NB4 (cell line): ENCODE data around the gene DPYSL4.

Source experiments
- DNase-seq: peaks from one replicate; pipeline ENCODE4 v3.0.0; 2010; ENCODE audit warnings: low read depth
- H3K4me3 ChIP-seq: one replicate; pipeline ENCODE4 v1.5.1; 2011; ENCODE audit warnings: mild to moderate bottlenecking, low read depth, low read length, moderate library complexity
- CTCF ChIP-seq: IDR thresholded peaks from one replicate; pipeline ENCODE4 v1.5.1; 2012; ENCODE audit warnings: low read depth, low read length
- MYC ChIP-seq: IDR thresholded peaks from 2 replicates; pipeline ENCODE4 v1.6.1; 2011; ENCODE audit warnings: low read depth, low read length
- POLR2A ChIP-seq: IDR thresholded peaks from 2 replicates; pipeline ENCODE4 v1.6.1; 2011; ENCODE audit warnings: mild to moderate bottlenecking; ENCODE audit not compliant: insufficient read length; ENCODE audit errors: extremely low read depth
- TF ChIP-seq, protein P1 (sequence below): IDR thresholded peaks from 2 replicates; pipeline ENCODE4 v1.6.1; 2011; ENCODE audit warnings: low read depth, low read length

Gene DPYSL4

GRCh38 chr10:132254841-132255240 is 68.1 kb downstream of the DPYSL4 start:
- no peak for DNase-seq
- no peak overlapping the region for H3K4me3 ChIP-seq
- TF ChIP-seq MYC (no peak), POLR2A (no peak), CTCF (no peak)
- TF ChIP-seq, protein P1, sequence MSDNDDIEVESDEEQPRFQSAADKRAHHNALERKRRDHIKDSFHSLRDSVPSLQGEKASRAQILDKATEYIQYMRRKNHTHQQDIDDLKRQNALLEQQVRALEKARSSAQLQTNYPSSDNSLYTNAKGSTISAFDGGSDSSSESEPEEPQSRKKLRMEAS: no peak
